WTC11 (cell line): Measurements from ENCODE around the gene SHQ1. TPM values are rescaled to one million over a fixed set of nuclear protein-coding genes. Genes with fewer than 3 reads are reported as not detected.
A peak's percentile ranks its signal among the peaks of the same experiment; 100 is the strongest.

Source experiments
- ATAC-seq: fragments of 200-7000 bp; cut with Tn5 transposase; 2 replicates; pipeline ENCODE4 v1.10.0; 2021; ENCODE audit warnings: mild to moderate bottlenecking, moderate library complexity
- CTCF ChIA-PET: fragments of 300-600 bp; sonication (Branson Sonifier 250); formaldehyde crosslinking; loops from one replicate; lab custom pipeline; 2021; ENCODE audit warnings: antibody characterized with exemption; lab: Charles Lee
- POLR2A ChIA-PET: fragments of 350-600 bp; sonication (Branson Sonifier 250); formaldehyde crosslinking; loops from one replicate; lab custom pipeline; 2021; ENCODE audit warnings: antibody characterized with exemption; lab: Charles Lee
- DNase-seq: peaks from one replicate; pipeline ENCODE4 v3.0.0; 2021; ENCODE audit warnings: low spot score
- H3K27ac Mint-ChIP-seq: 2 replicates; pipeline ENCODE4 v1.8.0; 2021; ENCODE audit warnings: mixed read lengths
- H3K27me3 Mint-ChIP-seq: 2 replicates; pipeline ENCODE4 v1.8.0; 2021; ENCODE audit warnings: low read depth, mild to moderate bottlenecking, moderate library complexity, mixed read lengths
- H3K36me3 Mint-ChIP-seq: 2 replicates; pipeline ENCODE4 v1.8.0; 2021; ENCODE audit warnings: mixed read lengths
- H3K4me1 Mint-ChIP-seq: 2 replicates; pipeline ENCODE4 v1.8.0; 2022; ENCODE audit warnings: mixed read lengths
- H3K4me3 Mint-ChIP-seq: 2 replicates; pipeline ENCODE4 v1.8.0; 2021; ENCODE audit warnings: mild to moderate bottlenecking, moderate library complexity, mixed read lengths
- H3K9me3 Mint-ChIP-seq: 2 replicates; pipeline ENCODE4 v1.8.0; 2021; ENCODE audit warnings: mixed read lengths
- CREM ChIP-seq: sonication (generic); formaldehyde crosslinking; IDR thresholded peaks from 2 replicates; pipeline ENCODE4 v1.8.1; 2022; ENCODE audit warnings: mild to moderate bottlenecking, missing genetic modification reagents, moderate library complexity
- ELF4 ChIP-seq: sonication (generic); formaldehyde crosslinking; IDR thresholded peaks from 2 replicates; pipeline ENCODE4 v1.8.1; 2022; ENCODE audit warnings: low read depth, mild to moderate bottlenecking, moderate library complexity, missing genetic modification reagents
- EMX1 ChIP-seq: fragments of 250-450 bp; sonication (Bioruptor Pico); IDR thresholded peaks from 2 replicates; pipeline ENCODE4 v1.8.0; 2021; ENCODE audit warnings: mild to moderate bottlenecking
- GABPB1 ChIP-seq: sonication (generic); formaldehyde crosslinking; IDR thresholded peaks from 2 replicates; pipeline ENCODE4 v1.8.1; 2023; ENCODE audit warnings: mild to moderate bottlenecking, missing genetic modification reagents
- RELA ChIP-seq: sonication (generic); formaldehyde crosslinking; IDR thresholded peaks from 2 replicates; pipeline ENCODE4 v1.8.1; 2022; ENCODE audit warnings: missing genetic modification reagents, mild to moderate bottlenecking, borderline replicate concordance
- RORB ChIP-seq: fragments of 250-450 bp; sonication (Bioruptor Pico); IDR thresholded peaks from 2 replicates; pipeline ENCODE4 v1.9.0; 2021; ENCODE audit warnings: mild to moderate bottlenecking
- ZNF263 ChIP-seq: sonication (generic); formaldehyde crosslinking; IDR thresholded peaks from 2 replicates; pipeline ENCODE4 v1.8.1; 2022; ENCODE audit warnings: low read depth, mild to moderate bottlenecking, moderate library complexity, missing genetic modification reagents
- ZNF423 ChIP-seq: fragments of 250-450 bp; sonication (Bioruptor Pico); IDR thresholded peaks from 2 replicates; pipeline ENCODE4 v2.1.2; 2022; ENCODE audit warnings: mild to moderate bottlenecking, moderate library complexity
- total RNA-seq: library from RNA; stranded (reverse); gene quantifications from 3 replicates; pipeline ENCODE4 v1.2.3, GENCODE V29; 2021
- TF ChIP-seq, protein P1 (sequence below): sonication (generic); formaldehyde crosslinking; IDR thresholded peaks from 2 replicates; pipeline ENCODE4 v1.8.1; 2023; ENCODE audit warnings: mild to moderate bottlenecking, missing genetic modification reagents, moderate library complexity
- TF ChIP-seq, protein P2 (sequence below): fragments of 200-600 bp; IDR thresholded peaks from 2 replicates; pipeline ENCODE4 v1.8.0; 2022; ENCODE audit warnings: antibody characterized with exemption
- TF ChIP-seq, protein P3 (sequence below): sonication (generic); formaldehyde crosslinking; IDR thresholded peaks from 2 replicates; pipeline ENCODE4 v1.8.1; 2022; ENCODE audit warnings: low read depth, mild to moderate bottlenecking, moderate library complexity, missing genetic modification reagents, borderline replicate concordance
- TF ChIP-seq, protein P4 (sequence below): sonication (generic); formaldehyde crosslinking; IDR thresholded peaks from 2 replicates; pipeline ENCODE4 v1.8.1; 2022; ENCODE audit warnings: mild to moderate bottlenecking, missing genetic modification reagents, moderate library complexity, borderline replicate concordance
- TF ChIP-seq, protein P5 (sequence below): fragments of 250-450 bp; sonication (Bioruptor Pico); IDR thresholded peaks from 2 replicates; pipeline ENCODE4 v1.9.0; 2021; ENCODE audit warnings: moderate library complexity, mild to moderate bottlenecking, inconsistent platforms, borderline replicate concordance
- TF ChIP-seq, protein P6 (sequence below): sonication (generic); formaldehyde crosslinking; conservative IDR thresholded peaks from 2 replicates; pipeline ENCODE4 v1.8.1; 2023; ENCODE audit warnings: mild to moderate bottlenecking, low read depth, missing genetic modification reagents, moderate library complexity

SHQ1 gene
- total RNA-seq, 1 experiment from 2014 or later: 29.1 TPM

DNA sequence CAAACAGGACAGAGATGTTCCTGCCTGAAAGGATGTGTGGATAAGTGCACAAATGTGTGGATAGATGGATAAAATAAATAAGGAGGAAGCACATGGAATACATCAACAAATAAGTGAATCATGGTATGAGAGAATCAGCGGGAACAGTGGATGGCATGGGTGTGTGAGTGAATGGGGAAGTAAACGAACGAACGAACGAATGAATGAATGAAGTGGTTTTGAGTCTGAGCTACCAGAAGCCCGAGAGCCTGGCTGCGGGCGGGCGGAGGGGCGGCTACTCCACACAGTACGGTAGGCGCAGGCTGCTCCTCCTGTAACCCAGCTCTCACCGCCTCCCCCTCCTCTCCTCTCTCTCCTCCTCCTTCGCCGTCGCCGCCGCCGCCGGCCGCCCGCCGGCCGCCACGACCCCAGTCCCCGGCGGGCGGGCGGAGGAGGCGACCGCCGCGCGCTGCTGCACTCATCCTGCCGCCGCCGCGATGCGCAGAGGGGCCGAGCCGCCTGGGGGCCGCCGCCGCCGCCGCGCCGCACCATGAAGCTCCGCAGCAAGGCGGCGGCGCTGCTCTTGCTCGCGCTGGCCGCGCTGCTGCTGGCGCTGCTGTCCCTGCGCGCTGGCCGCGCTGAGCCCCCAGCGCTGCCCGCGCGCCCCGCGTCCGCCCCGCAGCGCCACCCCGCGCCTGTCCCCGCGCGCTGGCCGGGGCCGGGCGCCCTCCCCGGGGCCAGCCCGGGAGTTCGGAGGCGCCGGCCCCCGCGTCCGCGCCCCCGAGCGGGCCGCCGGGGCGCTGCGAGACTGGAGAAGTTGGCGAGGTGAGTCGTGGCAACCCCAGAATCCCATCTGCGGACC, 39.7 kb upstream of the SHQ1 start, which contains the start of gene GXYLT2:
Gene GXYLT2, plus strand, starts transcription at position 342 of the 841 bp plus-strand sequence. Its CDS starts 188 bp downstream, at position 530.
- peaks cover 11% of the 10 kb centered on the region for H3K9me3 Mint-ChIP-seq
- H3K27me3 Mint-ChIP-seq: peaks cover 65% of the 10 kb centered on the region
- peaks cover 34% of the 10 kb centered on the region for H3K4me1 Mint-ChIP-seq
- TF ChIP-seq, protein P1, sequence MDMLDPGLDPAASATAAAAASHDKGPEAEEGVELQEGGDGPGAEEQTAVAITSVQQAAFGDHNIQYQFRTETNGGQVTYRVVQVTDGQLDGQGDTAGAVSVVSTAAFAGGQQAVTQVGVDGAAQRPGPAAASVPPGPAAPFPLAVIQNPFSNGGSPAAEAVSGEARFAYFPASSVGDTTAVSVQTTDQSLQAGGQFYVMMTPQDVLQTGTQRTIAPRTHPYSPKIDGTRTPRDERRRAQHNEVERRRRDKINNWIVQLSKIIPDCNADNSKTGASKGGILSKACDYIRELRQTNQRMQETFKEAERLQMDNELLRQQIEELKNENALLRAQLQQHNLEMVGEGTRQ: 0 out of 2 replicates have a peak, but pooled peaks have one; percentile 7
- TF ChIP-seq, protein P2, sequence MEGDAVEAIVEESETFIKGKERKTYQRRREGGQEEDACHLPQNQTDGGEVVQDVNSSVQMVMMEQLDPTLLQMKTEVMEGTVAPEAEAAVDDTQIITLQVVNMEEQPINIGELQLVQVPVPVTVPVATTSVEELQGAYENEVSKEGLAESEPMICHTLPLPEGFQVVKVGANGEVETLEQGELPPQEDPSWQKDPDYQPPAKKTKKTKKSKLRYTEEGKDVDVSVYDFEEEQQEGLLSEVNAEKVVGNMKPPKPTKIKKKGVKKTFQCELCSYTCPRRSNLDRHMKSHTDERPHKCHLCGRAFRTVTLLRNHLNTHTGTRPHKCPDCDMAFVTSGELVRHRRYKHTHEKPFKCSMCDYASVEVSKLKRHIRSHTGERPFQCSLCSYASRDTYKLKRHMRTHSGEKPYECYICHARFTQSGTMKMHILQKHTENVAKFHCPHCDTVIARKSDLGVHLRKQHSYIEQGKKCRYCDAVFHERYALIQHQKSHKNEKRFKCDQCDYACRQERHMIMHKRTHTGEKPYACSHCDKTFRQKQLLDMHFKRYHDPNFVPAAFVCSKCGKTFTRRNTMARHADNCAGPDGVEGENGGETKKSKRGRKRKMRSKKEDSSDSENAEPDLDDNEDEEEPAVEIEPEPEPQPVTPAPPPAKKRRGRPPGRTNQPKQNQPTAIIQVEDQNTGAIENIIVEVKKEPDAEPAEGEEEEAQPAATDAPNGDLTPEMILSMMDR: no peak
- TF ChIP-seq RORB (CRISPR knock-in tag): no peak
- TF ChIP-seq, protein P3, sequence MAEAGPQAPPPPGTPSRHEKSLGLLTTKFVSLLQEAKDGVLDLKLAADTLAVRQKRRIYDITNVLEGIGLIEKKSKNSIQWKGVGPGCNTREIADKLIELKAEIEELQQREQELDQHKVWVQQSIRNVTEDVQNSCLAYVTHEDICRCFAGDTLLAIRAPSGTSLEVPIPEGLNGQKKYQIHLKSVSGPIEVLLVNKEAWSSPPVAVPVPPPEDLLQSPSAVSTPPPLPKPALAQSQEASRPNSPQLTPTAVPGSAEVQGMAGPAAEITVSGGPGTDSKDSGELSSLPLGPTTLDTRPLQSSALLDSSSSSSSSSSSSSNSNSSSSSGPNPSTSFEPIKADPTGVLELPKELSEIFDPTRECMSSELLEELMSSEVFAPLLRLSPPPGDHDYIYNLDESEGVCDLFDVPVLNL (CRISPR knock-in tag): no peak
- H3K27ac Mint-ChIP-seq: peak within 1 kb of the TSS; percentile 6; the same call in 1 of the 2 replicates
- peak within 1 kb of the TSS; percentile 75 for H3K4me3 Mint-ChIP-seq
- POLR2A ChIA-PET: interaction anchor here (0.5 kb wide), 1 partner anchor 196 kb away, joined by 4 read pairs; no protein-coding TSS in a partner anchor
- H3K36me3 Mint-ChIP-seq: peaks cover 4% of the 10 kb centered on the region; the same call in 1 of the 2 replicates
- peak; percentile 92 for ATAC-seq
- CTCF ChIA-PET: interaction anchor here (0.5 to 1.9 kb wide), 8 partner anchors 10 to 291 kb away, joined by 3 to 8 read pairs (median 5); partner anchors contain the start of genes PPP4R2 and SHQ1
- peak; percentile 72 for DNase-seq

DNA sequence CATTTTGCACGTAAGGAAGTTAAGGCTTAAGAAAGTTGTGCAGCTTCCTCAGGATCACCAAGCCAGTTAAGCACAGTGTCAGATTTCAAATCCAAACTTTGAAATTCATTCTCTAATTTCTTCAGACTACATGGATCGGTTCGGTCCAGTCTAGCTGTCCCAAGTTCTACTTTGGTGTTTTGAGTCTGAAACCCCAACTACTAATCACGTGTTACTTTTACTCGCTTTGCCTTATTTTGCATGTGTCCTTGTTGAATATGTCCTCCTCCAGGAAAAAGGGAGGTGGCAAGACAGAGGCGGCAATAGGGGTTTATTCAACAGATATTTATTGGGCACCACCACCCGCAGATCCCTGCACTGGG, 39.1 kb upstream of the SHQ1 start:
- peaks cover 34% of the 10 kb centered on the region for H3K4me1 Mint-ChIP-seq
- no peak; the same call in 1 of the 2 replicates for ATAC-seq

DNA sequence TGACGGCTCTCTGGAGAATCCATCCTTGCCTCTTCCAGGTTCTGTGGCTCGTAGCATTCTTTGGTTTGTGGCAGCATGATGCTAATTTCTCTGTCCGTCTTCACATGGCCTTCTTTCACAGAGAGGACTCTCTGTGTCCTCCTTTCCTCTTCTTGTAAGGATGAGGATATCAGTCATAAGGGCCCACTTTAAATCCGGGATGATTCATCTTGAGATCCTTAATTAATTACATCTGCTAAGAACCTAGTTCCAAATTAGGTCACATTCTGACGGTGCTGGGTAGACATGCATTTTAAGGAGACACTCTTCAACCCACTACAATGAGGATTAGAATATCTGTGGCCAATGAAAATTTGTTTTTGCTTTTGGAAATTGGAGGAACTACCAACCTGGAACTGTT, 23.9 kb upstream of the SHQ1 start:
- DNase-seq (no peak), ATAC-seq (no peak)
- H3K36me3 Mint-ChIP-seq: no peaks in the 10 kb centered on the region
- peaks cover 12% of the 10 kb centered on the region for H3K27me3 Mint-ChIP-seq
- H3K9me3 Mint-ChIP-seq: no peaks in the 10 kb centered on the region
- POLR2A ChIA-PET: interaction anchor here (1.0 kb wide), 1 partner anchor 128 kb away, joined by 3 read pairs; no protein-coding TSS in a partner anchor
- CTCF ChIA-PET: no interaction called here
- H3K4me1 Mint-ChIP-seq: no peaks in the 10 kb centered on the region
- TF ChIP-seq EMX1 (CRISPR knock-in tag) (no peak), RELA (no peak), GABPB1 (CRISPR knock-in tag) (no peak), CREM (CRISPR knock-in tag) (no peak), ZNF263 (CRISPR knock-in tag) (no peak), ZNF423 (no peak), ELF4 (no peak)
- TF ChIP-seq, protein P4, sequence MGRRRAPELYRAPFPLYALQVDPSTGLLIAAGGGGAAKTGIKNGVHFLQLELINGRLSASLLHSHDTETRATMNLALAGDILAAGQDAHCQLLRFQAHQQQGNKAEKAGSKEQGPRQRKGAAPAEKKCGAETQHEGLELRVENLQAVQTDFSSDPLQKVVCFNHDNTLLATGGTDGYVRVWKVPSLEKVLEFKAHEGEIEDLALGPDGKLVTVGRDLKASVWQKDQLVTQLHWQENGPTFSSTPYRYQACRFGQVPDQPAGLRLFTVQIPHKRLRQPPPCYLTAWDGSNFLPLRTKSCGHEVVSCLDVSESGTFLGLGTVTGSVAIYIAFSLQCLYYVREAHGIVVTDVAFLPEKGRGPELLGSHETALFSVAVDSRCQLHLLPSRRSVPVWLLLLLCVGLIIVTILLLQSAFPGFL: no peak
- TF ChIP-seq, protein P5, sequence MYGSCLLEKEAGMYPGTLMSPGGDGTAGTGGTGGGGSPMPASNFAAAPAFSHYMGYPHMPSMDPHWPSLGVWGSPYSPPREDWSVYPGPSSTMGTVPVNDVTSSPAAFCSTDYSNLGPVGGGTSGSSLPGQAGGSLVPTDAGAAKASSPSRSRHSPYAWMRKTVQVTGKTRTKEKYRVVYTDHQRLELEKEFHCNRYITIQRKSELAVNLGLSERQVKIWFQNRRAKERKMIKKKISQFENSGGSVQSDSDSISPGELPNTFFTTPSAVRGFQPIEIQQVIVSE: no peak
- H3K27ac Mint-ChIP-seq: no peak overlapping the region
- no peak overlapping the region for H3K4me3 Mint-ChIP-seq

More for the DNA sequence above, 39.1 kb upstream of the SHQ1 start:
- no peak for DNase-seq
- H3K36me3 Mint-ChIP-seq: peaks cover 4% of the 10 kb centered on the region; the same call in 1 of the 2 replicates
- peaks cover 59% of the 10 kb centered on the region for H3K27me3 Mint-ChIP-seq
- TF ChIP-seq, protein P1: 0 out of 2 replicates have a peak, but pooled peaks have one; percentile 11
- TF ChIP-seq, protein P6, sequence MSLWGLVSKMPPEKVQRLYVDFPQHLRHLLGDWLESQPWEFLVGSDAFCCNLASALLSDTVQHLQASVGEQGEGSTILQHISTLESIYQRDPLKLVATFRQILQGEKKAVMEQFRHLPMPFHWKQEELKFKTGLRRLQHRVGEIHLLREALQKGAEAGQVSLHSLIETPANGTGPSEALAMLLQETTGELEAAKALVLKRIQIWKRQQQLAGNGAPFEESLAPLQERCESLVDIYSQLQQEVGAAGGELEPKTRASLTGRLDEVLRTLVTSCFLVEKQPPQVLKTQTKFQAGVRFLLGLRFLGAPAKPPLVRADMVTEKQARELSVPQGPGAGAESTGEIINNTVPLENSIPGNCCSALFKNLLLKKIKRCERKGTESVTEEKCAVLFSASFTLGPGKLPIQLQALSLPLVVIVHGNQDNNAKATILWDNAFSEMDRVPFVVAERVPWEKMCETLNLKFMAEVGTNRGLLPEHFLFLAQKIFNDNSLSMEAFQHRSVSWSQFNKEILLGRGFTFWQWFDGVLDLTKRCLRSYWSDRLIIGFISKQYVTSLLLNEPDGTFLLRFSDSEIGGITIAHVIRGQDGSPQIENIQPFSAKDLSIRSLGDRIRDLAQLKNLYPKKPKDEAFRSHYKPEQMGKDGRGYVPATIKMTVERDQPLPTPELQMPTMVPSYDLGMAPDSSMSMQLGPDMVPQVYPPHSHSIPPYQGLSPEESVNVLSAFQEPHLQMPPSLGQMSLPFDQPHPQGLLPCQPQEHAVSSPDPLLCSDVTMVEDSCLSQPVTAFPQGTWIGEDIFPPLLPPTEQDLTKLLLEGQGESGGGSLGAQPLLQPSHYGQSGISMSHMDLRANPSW (CRISPR knock-in tag): no peak
- ChIA-PET CTCF (interaction anchor here (0.5 to 1.9 kb wide), 8 partner anchors 9 to 290 kb away, joined by 3 to 8 read pairs (median 5); partner anchors contain the start of genes PPP4R2 and SHQ1), POLR2A (interaction anchor here (0.7 kb wide), 1 partner anchor 122 kb away, joined by 3 read pairs; no protein-coding TSS in a partner anchor)
- peak overlapping the region; percentile 75 for H3K4me3 Mint-ChIP-seq
- peak overlapping the region; percentile 6; the same call in 1 of the 2 replicates for H3K27ac Mint-ChIP-seq
- H3K9me3 Mint-ChIP-seq: peaks cover 11% of the 10 kb centered on the region
